ENCODE results near the gene DNAJC4. TPM values are rescaled to one million over a fixed set of nuclear protein-coding genes. Genes with fewer than 3 reads are reported as not detected.

Gene DNAJC4
- total and polyA plus RNA-seq, 9 of the 15 experiments (the other 6 are each of a cell fraction or from before 2014, with no cell fraction given): 4.0 to 32.6 (median 19.9) TPM

- TF ChIP-seq, protein P1, sequence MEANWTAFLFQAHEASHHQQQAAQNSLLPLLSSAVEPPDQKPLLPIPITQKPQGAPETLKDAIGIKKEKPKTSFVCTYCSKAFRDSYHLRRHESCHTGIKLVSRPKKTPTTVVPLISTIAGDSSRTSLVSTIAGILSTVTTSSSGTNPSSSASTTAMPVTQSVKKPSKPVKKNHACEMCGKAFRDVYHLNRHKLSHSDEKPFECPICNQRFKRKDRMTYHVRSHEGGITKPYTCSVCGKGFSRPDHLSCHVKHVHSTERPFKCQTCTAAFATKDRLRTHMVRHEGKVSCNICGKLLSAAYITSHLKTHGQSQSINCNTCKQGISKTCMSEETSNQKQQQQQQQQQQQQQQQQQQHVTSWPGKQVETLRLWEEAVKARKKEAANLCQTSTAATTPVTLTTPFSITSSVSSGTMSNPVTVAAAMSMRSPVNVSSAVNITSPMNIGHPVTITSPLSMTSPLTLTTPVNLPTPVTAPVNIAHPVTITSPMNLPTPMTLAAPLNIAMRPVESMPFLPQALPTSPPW (CRISPR knock-in tag; IDR thresholded peaks at IDR 0.05): peak; percentile 80
- TF ChIP-seq L3MBTL2 (IDR thresholded peaks at IDR 0.05): peak; percentile 93
- TF ChIP-seq HMGN3 (IDR thresholded peaks at IDR 0.05; ENCODE audit: borderline replicate concordance, extremely low read depth, insufficient read length, low read depth, low read length): peak; percentile 85
- TF ChIP-seq ZFP36 (IDR thresholded peaks at IDR 0.05; ENCODE audit: low read depth, low read length, partially characterized antibody): no peak
- TF ChIP-seq SMAD3 (CRISPR knock-in tag; conservative IDR thresholded peaks at IDR 0.05): no peak
- no peak for TF ChIP-seq MAFF (IDR thresholded peaks at IDR 0.05; ENCODE audit: low read length)
- no peak for TF ChIP-seq BRF1 (IDR thresholded peaks at IDR 0.05; ENCODE audit: borderline replicate concordance, extremely low read depth, insufficient read length)
- TF ChIP-seq HNRNPUL1 (IDR thresholded peaks at IDR 0.05; ENCODE audit: low read length): no peak
- TF ChIP-seq PHB2 (IDR thresholded peaks at IDR 0.05; ENCODE audit: low read depth): no peak
- TF ChIP-seq ZBTB7A (IDR thresholded peaks at IDR 0.05; ENCODE audit: borderline replicate concordance, control insufficient read depth, low read depth, low read length): peak; percentile 83
- peak; percentile 38; the same call in 1 of the 2 replicates for TF ChIP-seq LEF1 (IDR thresholded peaks at IDR 0.05)
- TF ChIP-seq, protein P2, sequence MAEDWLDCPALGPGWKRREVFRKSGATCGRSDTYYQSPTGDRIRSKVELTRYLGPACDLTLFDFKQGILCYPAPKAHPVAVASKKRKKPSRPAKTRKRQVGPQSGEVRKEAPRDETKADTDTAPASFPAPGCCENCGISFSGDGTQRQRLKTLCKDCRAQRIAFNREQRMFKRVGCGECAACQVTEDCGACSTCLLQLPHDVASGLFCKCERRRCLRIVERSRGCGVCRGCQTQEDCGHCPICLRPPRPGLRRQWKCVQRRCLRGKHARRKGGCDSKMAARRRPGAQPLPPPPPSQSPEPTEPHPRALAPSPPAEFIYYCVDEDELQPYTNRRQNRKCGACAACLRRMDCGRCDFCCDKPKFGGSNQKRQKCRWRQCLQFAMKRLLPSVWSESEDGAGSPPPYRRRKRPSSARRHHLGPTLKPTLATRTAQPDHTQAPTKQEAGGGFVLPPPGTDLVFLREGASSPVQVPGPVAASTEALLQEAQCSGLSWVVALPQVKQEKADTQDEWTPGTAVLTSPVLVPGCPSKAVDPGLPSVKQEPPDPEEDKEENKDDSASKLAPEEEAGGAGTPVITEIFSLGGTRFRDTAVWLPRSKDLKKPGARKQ (CRISPR knock-in tag; IDR thresholded peaks at IDR 0.05): no peak
- TF ChIP-seq, protein P3, sequence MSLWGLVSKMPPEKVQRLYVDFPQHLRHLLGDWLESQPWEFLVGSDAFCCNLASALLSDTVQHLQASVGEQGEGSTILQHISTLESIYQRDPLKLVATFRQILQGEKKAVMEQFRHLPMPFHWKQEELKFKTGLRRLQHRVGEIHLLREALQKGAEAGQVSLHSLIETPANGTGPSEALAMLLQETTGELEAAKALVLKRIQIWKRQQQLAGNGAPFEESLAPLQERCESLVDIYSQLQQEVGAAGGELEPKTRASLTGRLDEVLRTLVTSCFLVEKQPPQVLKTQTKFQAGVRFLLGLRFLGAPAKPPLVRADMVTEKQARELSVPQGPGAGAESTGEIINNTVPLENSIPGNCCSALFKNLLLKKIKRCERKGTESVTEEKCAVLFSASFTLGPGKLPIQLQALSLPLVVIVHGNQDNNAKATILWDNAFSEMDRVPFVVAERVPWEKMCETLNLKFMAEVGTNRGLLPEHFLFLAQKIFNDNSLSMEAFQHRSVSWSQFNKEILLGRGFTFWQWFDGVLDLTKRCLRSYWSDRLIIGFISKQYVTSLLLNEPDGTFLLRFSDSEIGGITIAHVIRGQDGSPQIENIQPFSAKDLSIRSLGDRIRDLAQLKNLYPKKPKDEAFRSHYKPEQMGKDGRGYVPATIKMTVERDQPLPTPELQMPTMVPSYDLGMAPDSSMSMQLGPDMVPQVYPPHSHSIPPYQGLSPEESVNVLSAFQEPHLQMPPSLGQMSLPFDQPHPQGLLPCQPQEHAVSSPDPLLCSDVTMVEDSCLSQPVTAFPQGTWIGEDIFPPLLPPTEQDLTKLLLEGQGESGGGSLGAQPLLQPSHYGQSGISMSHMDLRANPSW (CRISPR knock-in tag; IDR thresholded peaks at IDR 0.05): no peak; the same call in 1 of the 2 replicates
- peak; percentile 63; the same call in 1 of the 2 replicates for TF ChIP-seq ZNF282 (CRISPR knock-in tag; IDR thresholded peaks at IDR 0.05)
- no peak for TF ChIP-seq ZNF41 (CRISPR knock-in tag; conservative IDR thresholded peaks at IDR 0.05)
- no peak for TF ChIP-seq THRAP3 (IDR thresholded peaks at IDR 0.05; ENCODE audit: borderline replicate concordance)
- no peak for TF ChIP-seq NELFE (IDR thresholded peaks at IDR 0.05; ENCODE audit: insufficient read depth, insufficient read length)
- no peak for TF ChIP-seq RHOXF2B (CRISPR knock-in tag; conservative IDR thresholded peaks at IDR 0.05)
- peak; percentile 24 for TF ChIP-seq EP300 (IDR thresholded peaks at IDR 0.05; ENCODE audit: low read length)
- TF ChIP-seq, protein P4, sequence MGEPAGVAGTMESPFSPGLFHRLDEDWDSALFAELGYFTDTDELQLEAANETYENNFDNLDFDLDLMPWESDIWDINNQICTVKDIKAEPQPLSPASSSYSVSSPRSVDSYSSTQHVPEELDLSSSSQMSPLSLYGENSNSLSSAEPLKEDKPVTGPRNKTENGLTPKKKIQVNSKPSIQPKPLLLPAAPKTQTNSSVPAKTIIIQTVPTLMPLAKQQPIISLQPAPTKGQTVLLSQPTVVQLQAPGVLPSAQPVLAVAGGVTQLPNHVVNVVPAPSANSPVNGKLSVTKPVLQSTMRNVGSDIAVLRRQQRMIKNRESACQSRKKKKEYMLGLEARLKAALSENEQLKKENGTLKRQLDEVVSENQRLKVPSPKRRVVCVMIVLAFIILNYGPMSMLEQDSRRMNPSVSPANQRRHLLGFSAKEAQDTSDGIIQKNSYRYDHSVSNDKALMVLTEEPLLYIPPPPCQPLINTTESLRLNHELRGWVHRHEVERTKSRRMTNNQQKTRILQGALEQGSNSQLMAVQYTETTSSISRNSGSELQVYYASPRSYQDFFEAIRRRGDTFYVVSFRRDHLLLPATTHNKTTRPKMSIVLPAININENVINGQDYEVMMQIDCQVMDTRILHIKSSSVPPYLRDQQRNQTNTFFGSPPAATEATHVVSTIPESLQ (CRISPR knock-in tag; IDR thresholded peaks at IDR 0.05): 0 out of 2 replicates have a peak, but pooled peaks have one; percentile 55
- TF ChIP-seq U2AF2 (optimal IDR thresholded peaks at IDR 0.05; ENCODE audit: low read depth, low read length): no peak
These were observed 16.8 kb downstream of the DNAJC4 start, which contains the start of gene PPP1R14B (continued) for GRCh38 chr11:64246871-64247728.
